Liver (tissue), 3 donors: Measurements from ENCODE around the gene PKP3.

Experiments
- CTCF ChIP-seq: fragments of 150-350 bp; IDR thresholded peaks from 2 replicates; pipeline ENCODE4 v1.5.1; 2017; ENCODE audit warnings: improper control_type of control experiment, low read depth, low read length; ENCODE audit not compliant: missing input control
- GABPA ChIP-seq, 2 donors: IDR thresholded peaks in 1 of 2; conservative IDR thresholded peaks in 1 of 2; 2 replicates each; pipeline ENCODE4 v1.6.1; 2016; ENCODE audit warnings: antibody characterized with exemption in 2 of 2, mild to moderate bottlenecking in 1 of 2, moderate library complexity in 1 of 2
- RAD21 ChIP-seq, 2 donors: IDR thresholded peaks; 2 replicates each; pipeline ENCODE4 v1.6.1; 2016; ENCODE audit warnings: antibody characterized with exemption in 2 of 2, mild to moderate bottlenecking in 2 of 2
- SP1 ChIP-seq: IDR thresholded peaks from 2 replicates; pipeline ENCODE4 v1.6.1; 2018; ENCODE audit warnings: antibody characterized with exemption, mild to moderate bottlenecking
- TAF1 ChIP-seq: conservative IDR thresholded peaks from 2 replicates; pipeline ENCODE4 v1.6.1; 2016; ENCODE audit warnings: antibody characterized with exemption, mild to moderate bottlenecking
- YY1 ChIP-seq: IDR thresholded peaks from 2 replicates; pipeline ENCODE4 v1.6.1; 2016; ENCODE audit warnings: antibody characterized with exemption, mild to moderate bottlenecking
- ZBTB33 ChIP-seq: IDR thresholded peaks from 2 replicates; pipeline ENCODE4 v1.6.1; 2016; ENCODE audit warnings: antibody characterized with exemption
- TF ChIP-seq, protein P1 (sequence below): IDR thresholded peaks from 2 replicates; pipeline ENCODE4 v1.6.1; 2016; ENCODE audit warnings: antibody characterized with exemption
- TF ChIP-seq, protein P2 (sequence below): IDR thresholded peaks from 2 replicates; pipeline ENCODE4 v1.6.1; 2016; ENCODE audit warnings: antibody characterized with exemption, mild to moderate bottlenecking
- donor health status: healthy.
- donor health status: healthy.

DNA sequence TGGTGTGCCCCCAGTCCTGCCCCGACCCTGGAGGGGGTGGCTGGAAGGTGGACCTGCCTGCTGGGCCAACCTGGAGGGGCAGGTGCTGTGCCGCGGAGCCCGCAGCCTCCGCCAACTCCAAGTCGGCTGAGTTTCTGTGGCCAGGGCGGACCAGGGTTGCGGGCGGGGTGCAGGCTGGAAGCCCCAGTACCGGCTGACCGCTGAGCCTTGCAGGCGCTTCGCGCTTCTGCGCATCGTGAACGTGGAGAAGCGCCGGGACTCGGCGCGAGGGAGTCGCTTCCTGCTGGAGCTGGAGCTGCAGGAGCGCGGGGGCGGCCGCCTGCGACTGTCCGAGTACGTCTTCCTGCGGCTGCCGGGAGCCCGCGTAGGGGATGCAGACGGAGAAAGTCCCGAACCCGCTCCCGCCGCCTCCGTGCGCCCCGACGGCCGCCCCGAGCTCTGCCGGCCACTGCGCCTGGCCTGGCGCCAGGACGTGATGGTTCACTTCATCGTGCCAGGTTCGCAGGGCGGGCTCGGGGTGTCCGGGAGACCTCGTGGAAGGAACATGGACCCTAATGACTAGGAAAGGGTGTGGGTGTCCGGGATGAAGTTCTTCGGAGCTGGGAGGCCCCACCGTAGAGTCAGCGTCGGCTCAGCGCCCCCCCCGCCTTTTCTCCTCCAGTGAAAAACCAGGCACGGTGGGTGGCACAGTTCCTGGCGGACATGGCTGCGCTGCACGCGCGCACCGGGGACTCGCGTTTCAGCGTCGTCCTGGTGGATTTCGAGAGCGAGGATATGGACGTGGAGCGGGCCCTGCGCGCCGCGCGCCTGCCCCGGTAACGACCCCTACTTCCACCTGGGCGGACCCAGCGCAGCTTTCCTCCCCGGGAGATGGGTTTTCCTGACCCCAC lies 14.6 kb upstream of the PKP3 start:
- TF ChIP-seq, protein P1, sequence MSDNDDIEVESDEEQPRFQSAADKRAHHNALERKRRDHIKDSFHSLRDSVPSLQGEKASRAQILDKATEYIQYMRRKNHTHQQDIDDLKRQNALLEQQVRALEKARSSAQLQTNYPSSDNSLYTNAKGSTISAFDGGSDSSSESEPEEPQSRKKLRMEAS: no peak
- TF ChIP-seq CTCF: no peak
- TF ChIP-seq, protein P2, sequence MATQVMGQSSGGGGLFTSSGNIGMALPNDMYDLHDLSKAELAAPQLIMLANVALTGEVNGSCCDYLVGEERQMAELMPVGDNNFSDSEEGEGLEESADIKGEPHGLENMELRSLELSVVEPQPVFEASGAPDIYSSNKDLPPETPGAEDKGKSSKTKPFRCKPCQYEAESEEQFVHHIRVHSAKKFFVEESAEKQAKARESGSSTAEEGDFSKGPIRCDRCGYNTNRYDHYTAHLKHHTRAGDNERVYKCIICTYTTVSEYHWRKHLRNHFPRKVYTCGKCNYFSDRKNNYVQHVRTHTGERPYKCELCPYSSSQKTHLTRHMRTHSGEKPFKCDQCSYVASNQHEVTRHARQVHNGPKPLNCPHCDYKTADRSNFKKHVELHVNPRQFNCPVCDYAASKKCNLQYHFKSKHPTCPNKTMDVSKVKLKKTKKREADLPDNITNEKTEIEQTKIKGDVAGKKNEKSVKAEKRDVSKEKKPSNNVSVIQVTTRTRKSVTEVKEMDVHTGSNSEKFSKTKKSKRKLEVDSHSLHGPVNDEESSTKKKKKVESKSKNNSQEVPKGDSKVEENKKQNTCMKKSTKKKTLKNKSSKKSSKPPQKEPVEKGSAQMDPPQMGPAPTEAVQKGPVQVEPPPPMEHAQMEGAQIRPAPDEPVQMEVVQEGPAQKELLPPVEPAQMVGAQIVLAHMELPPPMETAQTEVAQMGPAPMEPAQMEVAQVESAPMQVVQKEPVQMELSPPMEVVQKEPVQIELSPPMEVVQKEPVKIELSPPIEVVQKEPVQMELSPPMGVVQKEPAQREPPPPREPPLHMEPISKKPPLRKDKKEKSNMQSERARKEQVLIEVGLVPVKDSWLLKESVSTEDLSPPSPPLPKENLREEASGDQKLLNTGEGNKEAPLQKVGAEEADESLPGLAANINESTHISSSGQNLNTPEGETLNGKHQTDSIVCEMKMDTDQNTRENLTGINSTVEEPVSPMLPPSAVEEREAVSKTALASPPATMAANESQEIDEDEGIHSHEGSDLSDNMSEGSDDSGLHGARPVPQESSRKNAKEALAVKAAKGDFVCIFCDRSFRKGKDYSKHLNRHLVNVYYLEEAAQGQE: no peak
- no peak for TF ChIP-seq RAD21 (IDR thresholded peaks at IDR 0.05)
- TF ChIP-seq ZBTB33: no peak
- TF ChIP-seq YY1: no peak
- TF ChIP-seq TAF1: no peak
- no peak for TF ChIP-seq GABPA (IDR thresholded peaks at IDR 0.05 in 1 of 2, conservative IDR thresholded peaks at IDR 0.05 in 1 of 2)
- TF ChIP-seq SP1: no peak
